ENCODE data around the gene ARMCX4. TPM values are rescaled to one million over a fixed set of nuclear protein-coding genes. Genes with fewer than 3 reads are reported as not detected.

The ARMCX4 gene
- total RNA-seq, 2 donors from 2014 or later = 15.5 to 20.4 TPM

DNA sequence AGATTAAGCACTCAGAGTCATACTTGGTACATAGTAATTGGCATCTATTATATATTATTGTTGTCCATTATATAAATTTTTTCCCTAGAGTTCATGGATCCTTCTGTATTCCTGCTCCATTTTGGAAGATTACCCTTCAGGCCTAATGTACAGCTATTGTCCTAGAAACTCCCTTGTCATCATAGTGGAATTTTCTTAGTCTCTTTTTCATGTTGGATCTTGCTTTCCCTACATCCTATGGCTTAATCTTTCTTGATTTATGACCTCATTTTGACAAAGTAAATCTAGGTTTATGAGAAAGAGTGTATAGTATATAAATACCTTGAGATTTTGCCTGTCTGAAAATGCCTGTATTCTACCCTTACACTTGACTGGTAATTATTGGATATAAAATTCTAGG, 22.1 kb downstream of the ARMCX4 start:
- no peak overlapping the region for H3K27ac ChIP-seq (ENCODE audit: low read depth, low read length)
- H3K9me3 Mint-ChIP-seq = peaks cover 34% of the 10 kb centered on the region

DNA sequence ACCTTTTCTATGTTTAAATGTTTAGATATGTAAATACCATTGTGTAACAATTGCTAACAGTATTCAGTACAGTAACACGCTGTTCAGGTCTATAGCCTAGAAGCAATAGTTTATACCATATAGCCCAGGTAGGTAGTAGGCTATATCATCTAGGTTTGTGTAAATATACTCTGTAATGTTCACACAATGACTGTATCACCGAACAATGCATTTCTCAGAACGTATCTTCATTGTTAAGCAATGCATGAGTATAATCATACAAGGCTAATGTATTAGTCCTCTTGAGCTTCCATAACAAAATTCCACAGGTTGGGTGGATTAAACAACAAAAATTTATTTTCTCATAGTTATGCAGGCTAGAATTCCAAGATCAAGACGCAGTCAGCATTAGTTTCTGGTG, 22.7 kb downstream of the ARMCX4 start:
- H3K27ac Mint-ChIP-seq = no peak overlapping the region
- H3K9me3 Mint-ChIP-seq = peaks cover 31% of the 10 kb centered on the region
- 100% methylated on average over 3 of the region's 4 CpGs; no CpG with 5 or more reads in 1 of the 2 experiments for WGBS, 2 experiments (ENCODE audit: insufficient coverage in 1 of 2, insufficient read length in 1 of 2)

More for the DNA sequence above, 22.1 kb downstream of the ARMCX4 start:
- Mint-ChIP-seq H3K36me3 (ENCODE audit: low read depth) (peaks cover 24% of the 10 kb centered on the region), H3K4me3 (no peak overlapping the region), H3K27ac (no peak overlapping the region), H3K27me3 (ENCODE audit: insufficient read depth) (no peaks in the 10 kb centered on the region), H3K4me1 (no peaks in the 10 kb centered on the region)
- H3K4me3 ChIP-seq (ENCODE audit: low read length) = no peak overlapping the region
- no peaks in the 10 kb centered on the region for H3K9me3 ChIP-seq (ENCODE audit: control insufficient read depth, low read length)
- H3K36me3 ChIP-seq (ENCODE audit: control insufficient read depth, insufficient read depth, low read length) = no peaks in the 10 kb centered on the region
- no peaks in the 10 kb centered on the region for H3K4me1 ChIP-seq (ENCODE audit: control insufficient read depth, insufficient read depth, low read length)
- TF ChIP-seq, protein P1, sequence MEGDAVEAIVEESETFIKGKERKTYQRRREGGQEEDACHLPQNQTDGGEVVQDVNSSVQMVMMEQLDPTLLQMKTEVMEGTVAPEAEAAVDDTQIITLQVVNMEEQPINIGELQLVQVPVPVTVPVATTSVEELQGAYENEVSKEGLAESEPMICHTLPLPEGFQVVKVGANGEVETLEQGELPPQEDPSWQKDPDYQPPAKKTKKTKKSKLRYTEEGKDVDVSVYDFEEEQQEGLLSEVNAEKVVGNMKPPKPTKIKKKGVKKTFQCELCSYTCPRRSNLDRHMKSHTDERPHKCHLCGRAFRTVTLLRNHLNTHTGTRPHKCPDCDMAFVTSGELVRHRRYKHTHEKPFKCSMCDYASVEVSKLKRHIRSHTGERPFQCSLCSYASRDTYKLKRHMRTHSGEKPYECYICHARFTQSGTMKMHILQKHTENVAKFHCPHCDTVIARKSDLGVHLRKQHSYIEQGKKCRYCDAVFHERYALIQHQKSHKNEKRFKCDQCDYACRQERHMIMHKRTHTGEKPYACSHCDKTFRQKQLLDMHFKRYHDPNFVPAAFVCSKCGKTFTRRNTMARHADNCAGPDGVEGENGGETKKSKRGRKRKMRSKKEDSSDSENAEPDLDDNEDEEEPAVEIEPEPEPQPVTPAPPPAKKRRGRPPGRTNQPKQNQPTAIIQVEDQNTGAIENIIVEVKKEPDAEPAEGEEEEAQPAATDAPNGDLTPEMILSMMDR (conservative IDR thresholded peaks at IDR 0.05) = no peak
- DNase-seq = no peak
- H3K9ac ChIP-seq (ENCODE audit: extremely low read depth, low read length, poor library complexity, severe bottlenecking) = no peak overlapping the region
- no peaks in the 10 kb centered on the region for H3K27me3 ChIP-seq (ENCODE audit: control insufficient read depth, insufficient read depth, low read length, poor library complexity, severe bottlenecking)

DNA sequence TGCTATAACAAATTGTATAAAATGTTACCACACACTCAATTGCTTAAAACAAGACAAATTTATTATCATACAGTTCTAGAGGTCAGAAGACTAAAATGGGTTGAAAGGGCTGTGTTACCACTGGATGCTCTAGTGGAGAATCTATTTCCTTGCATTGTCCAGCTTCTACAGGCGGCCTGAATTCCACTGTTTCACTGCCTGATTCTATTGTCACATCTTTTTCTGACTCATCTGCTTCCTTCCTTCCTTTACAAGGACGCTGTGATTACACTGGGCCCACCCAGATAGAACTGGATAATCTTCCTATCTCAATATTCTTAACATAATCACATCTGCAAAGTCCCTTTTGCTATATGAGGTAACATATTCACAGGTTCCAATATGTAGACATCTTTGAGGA, 45.7 kb downstream of the ARMCX4 start:
- no peak overlapping the region for H3K27ac ChIP-seq (ENCODE audit: low read depth, low read length)
- H3K9me3 Mint-ChIP-seq = peaks cover 49% of the 10 kb centered on the region
- H3K4me1 Mint-ChIP-seq = no peaks in the 10 kb centered on the region
- DNase-seq = no peak
- no peak overlapping the region for H3K4me3 Mint-ChIP-seq
- no peak overlapping the region for H3K27ac Mint-ChIP-seq
- TF ChIP-seq, protein P1 (conservative IDR thresholded peaks at IDR 0.05) = no peak
- H3K36me3 ChIP-seq (ENCODE audit: control insufficient read depth, insufficient read depth, low read length) = no peaks in the 10 kb centered on the region
- peaks cover 2% of the 10 kb centered on the region for H3K36me3 Mint-ChIP-seq (ENCODE audit: low read depth)
- H3K27me3 Mint-ChIP-seq (ENCODE audit: insufficient read depth) = no peaks in the 10 kb centered on the region
- no peak overlapping the region for H3K9ac ChIP-seq (ENCODE audit: extremely low read depth, low read length, poor library complexity, severe bottlenecking)
- no peaks in the 10 kb centered on the region for H3K27me3 ChIP-seq (ENCODE audit: control insufficient read depth, insufficient read depth, low read length, poor library complexity, severe bottlenecking)
- 90% methylated on average over 2 of the region's 2 CpGs; no CpG with 5 or more reads in 1 of the 2 experiments for WGBS, 2 experiments (ENCODE audit: insufficient coverage in 1 of 2, insufficient read length in 1 of 2)
- no peaks in the 10 kb centered on the region for H3K9me3 ChIP-seq (ENCODE audit: control insufficient read depth, low read length)
- no peaks in the 10 kb centered on the region for H3K4me1 ChIP-seq (ENCODE audit: control insufficient read depth, insufficient read depth, low read length)
- H3K4me3 ChIP-seq (ENCODE audit: low read length) = no peak overlapping the region

More for the DNA sequence above, 22.7 kb downstream of the ARMCX4 start:
- Histone ChIP-seq H3K4me1 (ENCODE audit: control insufficient read depth, insufficient read depth, low read length) (no peaks in the 10 kb centered on the region), H3K4me3 (ENCODE audit: low read length) (no peak overlapping the region), H3K27ac (ENCODE audit: low read depth, low read length) (no peak overlapping the region), H3K9me3 (ENCODE audit: control insufficient read depth, low read length) (no peaks in the 10 kb centered on the region), H3K9ac (ENCODE audit: extremely low read depth, low read length, poor library complexity, severe bottlenecking) (no peak overlapping the region), H3K36me3 (ENCODE audit: control insufficient read depth, insufficient read depth, low read length) (no peaks in the 10 kb centered on the region), H3K27me3 (ENCODE audit: control insufficient read depth, insufficient read depth, low read length, poor library complexity, severe bottlenecking) (no peaks in the 10 kb centered on the region)
- Mint-ChIP-seq H3K4me1 (no peaks in the 10 kb centered on the region), H3K27me3 (ENCODE audit: insufficient read depth) (no peaks in the 10 kb centered on the region), H3K4me3 (no peak overlapping the region), H3K36me3 (ENCODE audit: low read depth) (peaks cover 23% of the 10 kb centered on the region)
- DNase-seq = no peak
- TF ChIP-seq, protein P1 (conservative IDR thresholded peaks at IDR 0.05) = no peak

Other genes with a start within 250 kb of the ARMCX4 start
- under 1 TPM; 0.15 to 0.22 TPM for gene TAF7L, start 194.1 kb upstream of the ARMCX4 start, total RNA-seq
- 10 to 100 TPM; 18.5 to 20.7 TPM for gene TIMM8A, start 136.7 kb upstream of the ARMCX4 start, total RNA-seq
- gene BTK, start 99.3 kb upstream of the ARMCX4 start, total RNA-seq = 1 to 10 TPM; 2.3 to 3.4 TPM
- gene RPL36A, start 94.4 kb upstream of the ARMCX4 start, total RNA-seq = 100 to 1,000 TPM; 316 to 385 TPM
- gene GLA, start 77.5 kb upstream of the ARMCX4 start, total RNA-seq = 10 to 100 TPM; 33.2 to 35.9 TPM
- 10 to 100 TPM; 75.2 to 80.7 TPM for gene HNRNPH2, start 77.2 kb upstream of the ARMCX4 start, total RNA-seq
- gene ARMCX1, start 65.1 kb downstream of the ARMCX4 start, total RNA-seq = 10 to 100 TPM; 22.4 to 28.5 TPM
- gene ARMCX6, start 132.5 kb downstream of the ARMCX4 start, total RNA-seq = 10 to 100 TPM; 41.3 to 46.7 TPM
- gene ARMCX3, start 137.7 kb downstream of the ARMCX4 start, total RNA-seq = 10 to 100 TPM; 29.4 to 31.9 TPM
- gene ARMCX2, start 174.4 kb downstream of the ARMCX4 start, total RNA-seq = 100 to 1,000 TPM; 142 to 144 TPM